WTC11 (cell line): Measurements from ENCODE around the gene RANBP10. TPM values are rescaled to one million over a fixed set of nuclear protein-coding genes. Genes with fewer than 3 reads are reported as not detected.

Experiments
- ATAC-seq: fragments of 200-7000 bp; cut with Tn5 transposase; 2 replicates; pipeline ENCODE4 v1.10.0; 2021; ENCODE audit warnings: mild to moderate bottlenecking, moderate library complexity
- CTCF ChIA-PET: fragments of 300-600 bp; sonication (Branson Sonifier 250); formaldehyde crosslinking; loops from one replicate; lab custom pipeline; 2021; ENCODE audit warnings: antibody characterized with exemption; lab: Charles Lee
- POLR2A ChIA-PET: fragments of 350-600 bp; sonication (Branson Sonifier 250); formaldehyde crosslinking; loops from one replicate; lab custom pipeline; 2021; ENCODE audit warnings: antibody characterized with exemption; lab: Charles Lee
- DNase-seq: peaks from one replicate; pipeline ENCODE4 v3.0.0; 2021; ENCODE audit warnings: low spot score
- H3K27ac Mint-ChIP-seq: 2 replicates; pipeline ENCODE4 v1.8.0; 2021; ENCODE audit warnings: mixed read lengths
- H3K27me3 Mint-ChIP-seq: 2 replicates; pipeline ENCODE4 v1.8.0; 2021; ENCODE audit warnings: low read depth, mild to moderate bottlenecking, moderate library complexity, mixed read lengths
- H3K36me3 Mint-ChIP-seq: 2 replicates; pipeline ENCODE4 v1.8.0; 2021; ENCODE audit warnings: mixed read lengths
- H3K4me1 Mint-ChIP-seq: 2 replicates; pipeline ENCODE4 v1.8.0; 2022; ENCODE audit warnings: mixed read lengths
- H3K4me3 Mint-ChIP-seq: 2 replicates; pipeline ENCODE4 v1.8.0; 2021; ENCODE audit warnings: mild to moderate bottlenecking, moderate library complexity, mixed read lengths
- H3K9me3 Mint-ChIP-seq: 2 replicates; pipeline ENCODE4 v1.8.0; 2021; ENCODE audit warnings: mixed read lengths
- AFF4 ChIP-seq: sonication (generic); formaldehyde crosslinking; IDR thresholded peaks from 2 replicates; pipeline ENCODE4 v1.8.1; 2023; ENCODE audit warnings: mild to moderate bottlenecking, missing genetic modification reagents, borderline replicate concordance
- CREM ChIP-seq: sonication (generic); formaldehyde crosslinking; IDR thresholded peaks from 2 replicates; pipeline ENCODE4 v1.8.1; 2022; ENCODE audit warnings: mild to moderate bottlenecking, missing genetic modification reagents, moderate library complexity
- E2F1 ChIP-seq: sonication (generic); formaldehyde crosslinking; IDR thresholded peaks from 2 replicates; pipeline ENCODE4 v1.8.0; 2022; ENCODE audit warnings: mild to moderate bottlenecking, missing genetic modification reagents
- ERG ChIP-seq: fragments of 250-450 bp; sonication (Bioruptor Pico); IDR thresholded peaks from 2 replicates; pipeline ENCODE4 v1.8.0; 2021; ENCODE audit warnings: mild to moderate bottlenecking
- FOXK1 ChIP-seq: sonication (generic); formaldehyde crosslinking; IDR thresholded peaks from 2 replicates; pipeline ENCODE4 v1.8.0; 2022; ENCODE audit warnings: mild to moderate bottlenecking, moderate library complexity, missing genetic modification reagents
- FOXP1 ChIP-seq: sonication (generic); formaldehyde crosslinking; IDR thresholded peaks from 2 replicates; pipeline ENCODE4 v1.8.0; 2022; ENCODE audit warnings: missing genetic modification reagents, mild to moderate bottlenecking, moderate library complexity, borderline replicate concordance
- IRF1 ChIP-seq: sonication (generic); formaldehyde crosslinking; IDR thresholded peaks from 2 replicates; pipeline ENCODE4 v1.8.0; 2023; ENCODE audit warnings: missing genetic modification reagents
- MLX ChIP-seq: sonication (generic); formaldehyde crosslinking; IDR thresholded peaks from 2 replicates; pipeline ENCODE4 v1.8.1; 2023; ENCODE audit warnings: mild to moderate bottlenecking, missing genetic modification reagents, moderate library complexity
- NFE2L1 ChIP-seq: sonication (generic); formaldehyde crosslinking; IDR thresholded peaks from 2 replicates; pipeline ENCODE4 v1.8.1; 2023; ENCODE audit warnings: missing genetic modification reagents
- NFYB ChIP-seq: sonication (generic); formaldehyde crosslinking; conservative IDR thresholded peaks from 2 replicates; pipeline ENCODE4 v1.8.0; 2022; ENCODE audit warnings: low read depth, missing genetic modification reagents
- PREB ChIP-seq: sonication (generic); formaldehyde crosslinking; IDR thresholded peaks from 2 replicates; pipeline ENCODE4 v1.8.1; 2022; ENCODE audit warnings: mild to moderate bottlenecking, missing genetic modification reagents, moderate library complexity, borderline replicate concordance
- RELA ChIP-seq: sonication (generic); formaldehyde crosslinking; IDR thresholded peaks from 2 replicates; pipeline ENCODE4 v1.8.1; 2022; ENCODE audit warnings: missing genetic modification reagents, mild to moderate bottlenecking, borderline replicate concordance
- TCF7 ChIP-seq: sonication (generic); formaldehyde crosslinking; IDR thresholded peaks from 2 replicates; pipeline ENCODE4 v1.8.0; 2022; ENCODE audit warnings: mild to moderate bottlenecking, low read depth, missing genetic modification reagents, moderate library complexity
- ZBTB21 ChIP-seq: sonication (generic); formaldehyde crosslinking; IDR thresholded peaks from 2 replicates; pipeline ENCODE4 v1.8.1; 2023; ENCODE audit warnings: mild to moderate bottlenecking, missing genetic modification reagents, borderline replicate concordance
- ZNF281 ChIP-seq: sonication (generic); formaldehyde crosslinking; IDR thresholded peaks from 2 replicates; pipeline ENCODE4 v1.8.0; 2023; ENCODE audit warnings: mild to moderate bottlenecking, missing genetic modification reagents
- ZNF532 ChIP-seq: fragments of 250-450 bp; sonication (Bioruptor Pico); IDR thresholded peaks from 2 replicates; pipeline ENCODE4 v1.9.0; 2021; ENCODE audit warnings: mild to moderate bottlenecking, borderline replicate concordance
- ZNF671 ChIP-seq: fragments of 250-450 bp; sonication (Bioruptor Pico); IDR thresholded peaks from 2 replicates; pipeline ENCODE4 v1.8.0; 2021; ENCODE audit warnings: mild to moderate bottlenecking
- ZSCAN18 ChIP-seq: fragments of 250-450 bp; sonication (Bioruptor Pico); IDR thresholded peaks from 2 replicates; pipeline ENCODE4 v2.1.2; 2022; ENCODE audit warnings: mild to moderate bottlenecking, moderate library complexity
- total RNA-seq: library from RNA; stranded (reverse); gene quantifications from 3 replicates; pipeline ENCODE4 v1.2.3, GENCODE V29; 2021

Gene RANBP10
- total RNA-seq, 1 experiment from 2014 or later = 14.0 TPM

- ChIA-PET CTCF (interaction anchor here (1.1 to 3.6 kb wide), 4 partner anchors 10 to 335 kb away, joined by 3 to 18 read pairs (median 5); partner anchors contain the start of gene NRN1L), POLR2A (interaction anchor here (0.6 kb wide), 1 partner anchor 1721 kb away, joined by 4 read pairs; no protein-coding TSS in a partner anchor)
- H3K9me3 Mint-ChIP-seq = no peaks in the 10 kb centered on the region
- peak overlapping the region; percentile 89 for H3K27ac Mint-ChIP-seq
- H3K4me3 Mint-ChIP-seq = no peak overlapping the region
- H3K4me1 Mint-ChIP-seq = peaks cover 34% of the 10 kb centered on the region
- no peak for TF ChIP-seq RELA (CRISPR knock-in tag)
- TF ChIP-seq ZNF532 (CRISPR knock-in tag) = no peak
- no peak for TF ChIP-seq NFYB (CRISPR knock-in tag)
- no peak for TF ChIP-seq IRF1 (CRISPR knock-in tag)
- no peak for TF ChIP-seq PREB (CRISPR knock-in tag)
- no peak for TF ChIP-seq ZNF671
- no peak for TF ChIP-seq ERG (CRISPR knock-in tag)
- no peak for TF ChIP-seq ZNF281 (CRISPR knock-in tag)
- no peak for TF ChIP-seq MLX (CRISPR knock-in tag)
- TF ChIP-seq ZSCAN18 (CRISPR knock-in tag) = no peak
- no peak for TF ChIP-seq FOXK1
- TF ChIP-seq TCF7 = no peak
- no peak for TF ChIP-seq E2F1
- no peak for TF ChIP-seq NFE2L1 (CRISPR knock-in tag)
- TF ChIP-seq ZBTB21 = no peak
- TF ChIP-seq CREM (CRISPR knock-in tag) = no peak
- no peak for TF ChIP-seq FOXP1 (CRISPR knock-in tag)
- TF ChIP-seq AFF4 (CRISPR knock-in tag) = no peak
- no peak for DNase-seq
- peaks cover 11% of the 10 kb centered on the region for H3K36me3 Mint-ChIP-seq
- no peaks in the 10 kb centered on the region for H3K27me3 Mint-ChIP-seq
- no peak for ATAC-seq
Measured at GRCh38 chr16:67855789-67856188, 49.4 kb upstream of the RANBP10 start.
